Smooth muscle cell (in vitro differentiated cells): ENCODE results near the gene MKKS. TPM values are rescaled to one million over a fixed set of nuclear protein-coding genes. Genes with fewer than 3 reads are reported as not detected.

ENCODE experiments used
- DNase-seq: peaks from one replicate; lab custom pipeline; 2025; ENCODE audit not compliant: unreplicated experiment; lab: John Stamatoyannopoulos, UW
- H2AFZ ChIP-seq: fragments of 200-600 bp; sonication (generic); 2 replicates; pipeline ENCODE4 v1.6.0; 2016; ENCODE audit warnings: antibody characterized with exemption, low read depth, mild to moderate bottlenecking
- H3F3A ChIP-seq: fragments of 200-600 bp; sonication (generic); 2 replicates; pipeline ENCODE4 v1.6.0; 2017; ENCODE audit warnings: antibody characterized with exemption, low read depth
- H3K27ac ChIP-seq: fragments of 200-600 bp; sonication (generic); 2 replicates; pipeline ENCODE4 v1.5.1; 2016; ENCODE audit warnings: low read depth, mild to moderate bottlenecking
- H3K27me3 ChIP-seq: fragments of 200-600 bp; sonication (generic); 2 replicates; pipeline ENCODE4 v1.6.1; 2016; ENCODE audit warnings: low read depth, mild to moderate bottlenecking
- H3K36me3 ChIP-seq: fragments of 200-600 bp; sonication (generic); 2 replicates; pipeline ENCODE4 v1.5.1; 2016; ENCODE audit warnings: low read depth
- H3K4me1 ChIP-seq: fragments of 200-600 bp; sonication (generic); 2 replicates; pipeline ENCODE4 v1.5.1; 2016; ENCODE audit warnings: low read depth
- H3K4me2 ChIP-seq: fragments of 200-600 bp; sonication (generic); 2 replicates; pipeline ENCODE4 v1.6.0; 2016; ENCODE audit warnings: mild to moderate bottlenecking
- H3K4me3 ChIP-seq: fragments of 200-600 bp; sonication (generic); 2 replicates; pipeline ENCODE4 v1.5.1; 2016; ENCODE audit warnings: mild to moderate bottlenecking
- H3K79me2 ChIP-seq: fragments of 200-600 bp; sonication (generic); 2 replicates; pipeline ENCODE4 v1.6.0; 2016; ENCODE audit warnings: low read depth, mild to moderate bottlenecking
- H3K9ac ChIP-seq: fragments of 200-600 bp; sonication (generic); 2 replicates; pipeline ENCODE4 v1.6.0; 2016; ENCODE audit warnings: low read depth
- H3K9me3 ChIP-seq: fragments of 200-600 bp; sonication (generic); replicated peaks from 2 replicates; pipeline ENCODE4 v1.5.1; 2016; ENCODE audit warnings: low read depth
- H4K20me1 ChIP-seq: fragments of 200-600 bp; sonication (generic); 2 replicates; pipeline ENCODE4 v1.6.0; 2016; ENCODE audit warnings: low read depth
- CTCF ChIP-seq: fragments of 200-600 bp; sonication (generic); IDR thresholded peaks from 2 replicates; pipeline ENCODE4 v1.5.1; 2017; ENCODE audit warnings: borderline replicate concordance, mild to moderate bottlenecking, antibody characterized with exemption; ENCODE audit not compliant: insufficient read depth, poor library complexity, severe bottlenecking
- WGBS: methylation state at CpG from one replicate; pipeline ENCODE4 v1.1.7; 2016; ENCODE audit warnings: low lambda C conversion rate; 5-methylcytosine and 5-hydroxymethylcytosine counted together
- polyA plus RNA-seq: library from polyadenylated mRNA; unstranded; fragments of >200 nt; fragmentation: Nextera tagmentation; extraction: Ambion mirVana; gene quantifications from 2 replicates; pipeline ENCODE4 v1.2.1, GENCODE V29; 2016
- total RNA-seq: library from RNA; depleted of rRNA; stranded (reverse); fragments of >200 nt; gene quantifications from 2 replicates; pipeline ENCODE4 v1.2.3, GENCODE V29; 2014

Gene MKKS
- total and polyA plus RNA-seq, 2 experiments from 2014 or later, result 15.6 to 19.8 TPM

- no peaks in the 10 kb centered on the region for H3K9me3 ChIP-seq
- H3K4me3 ChIP-seq, result no peak overlapping the region
- DNase-seq, result no peak
- H3K27ac ChIP-seq, result peak overlapping the region; percentile 15
- H3K79me2 ChIP-seq, result no peaks in the 10 kb centered on the region
- no peaks in the 10 kb centered on the region for H3K36me3 ChIP-seq
- no peak for TF ChIP-seq CTCF
- no peaks in the 10 kb centered on the region for H3F3A ChIP-seq
- no peak overlapping the region for H3K9ac ChIP-seq
- no peaks in the 10 kb centered on the region for H3K27me3 ChIP-seq
- no peak overlapping the region for H3K4me2 ChIP-seq
- H2AFZ ChIP-seq, result peak overlapping the region; percentile 68
- H3K4me1 ChIP-seq, result peaks cover 10% of the 10 kb centered on the region
- H4K20me1 ChIP-seq, result no peaks in the 10 kb centered on the region
- WGBS, result 45% methylated on average over 4 of the region's 4 CpGs
Observed at GRCh38 chr20:10388597-10388996, 45.4 kb downstream of the MKKS start.

DNA sequence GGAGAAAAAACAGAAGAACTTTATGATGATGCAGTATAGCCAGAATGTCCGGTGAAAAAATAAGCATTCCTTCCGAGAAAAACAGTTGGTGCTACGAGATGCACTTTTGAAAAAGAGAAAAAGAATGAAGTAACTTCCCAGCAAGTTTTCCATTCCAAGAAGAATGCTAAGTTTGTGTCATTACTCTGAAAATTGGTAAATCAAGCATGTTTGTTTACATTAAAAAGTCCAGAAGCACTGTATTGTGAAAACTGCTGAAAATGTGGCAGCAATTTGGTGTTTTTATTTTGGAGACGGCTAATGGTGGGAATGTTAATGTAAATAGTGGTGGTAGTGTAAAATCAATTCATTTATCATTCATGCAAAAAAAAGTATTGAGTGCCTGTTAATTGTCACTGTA lies 46.3 kb downstream of the MKKS start:
- H3K27ac ChIP-seq, result no peak overlapping the region
- peak overlapping the region; percentile 68 for H2AFZ ChIP-seq
- no peaks in the 10 kb centered on the region for H3K79me2 ChIP-seq
- no peaks in the 10 kb centered on the region for H3K36me3 ChIP-seq
- H3K4me2 ChIP-seq, result no peak overlapping the region
- no peak overlapping the region for H3K4me3 ChIP-seq
- H3K27me3 ChIP-seq, result no peaks in the 10 kb centered on the region
- H3K9ac ChIP-seq, result no peak overlapping the region
- H3K9me3 ChIP-seq, result no peaks in the 10 kb centered on the region
- peaks cover 10% of the 10 kb centered on the region for H3K4me1 ChIP-seq
- no peaks in the 10 kb centered on the region for H4K20me1 ChIP-seq
- no peak for TF ChIP-seq CTCF
- DNase-seq, result no peak
- WGBS, result 74% methylated on average over 4 of the region's 4 CpGs
- H3F3A ChIP-seq, result no peaks in the 10 kb centered on the region

- no peaks in the 10 kb centered on the region for H3F3A ChIP-seq
- H3K27me3 ChIP-seq, result no peaks in the 10 kb centered on the region
- no peak overlapping the region for H3K4me3 ChIP-seq
- WGBS, result 62% methylated on average over 4 of the region's 4 CpGs
- H3K4me1 ChIP-seq, result peaks cover 10% of the 10 kb centered on the region
- no peak overlapping the region for H3K9ac ChIP-seq
- no peak overlapping the region for H2AFZ ChIP-seq
- H4K20me1 ChIP-seq, result no peaks in the 10 kb centered on the region
- no peak for TF ChIP-seq CTCF
- no peaks in the 10 kb centered on the region for H3K36me3 ChIP-seq
- no peaks in the 10 kb centered on the region for H3K79me2 ChIP-seq
- H3K27ac ChIP-seq, result no peak overlapping the region
- no peak overlapping the region for H3K4me2 ChIP-seq
- DNase-seq, result no peak
- H3K9me3 ChIP-seq, result no peaks in the 10 kb centered on the region
Observed at GRCh38 chr20:10385850-10386544, 48.0 kb downstream of the MKKS start.

DNA sequence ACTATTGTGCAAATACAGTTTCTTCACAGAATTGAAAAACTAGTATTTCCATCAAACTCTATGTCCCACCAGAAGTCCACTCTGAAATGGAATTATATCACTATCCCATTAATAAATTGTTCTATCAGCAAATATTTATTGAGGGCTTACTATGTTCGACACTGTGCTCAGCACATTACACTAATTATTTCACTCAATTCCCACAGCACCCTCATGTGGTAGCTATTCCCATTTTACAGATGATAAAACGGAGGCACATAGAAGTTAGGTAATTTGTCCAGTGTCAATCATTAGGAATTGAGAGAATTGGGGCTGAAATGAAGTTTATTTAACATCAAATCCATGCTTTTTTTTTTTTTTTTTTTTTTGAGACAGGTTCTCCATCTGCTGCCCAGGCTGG lies 52.5 kb downstream of the MKKS start:
- Histone ChIP-seq H3K27ac (no peak overlapping the region), H3K9me3 (no peaks in the 10 kb centered on the region), H3K4me1 (no peaks in the 10 kb centered on the region), H3K36me3 (no peaks in the 10 kb centered on the region), H3K79me2 (no peaks in the 10 kb centered on the region), H3F3A (no peaks in the 10 kb centered on the region), H3K4me2 (no peak overlapping the region), H2AFZ (no peak overlapping the region), H4K20me1 (no peaks in the 10 kb centered on the region), H3K4me3 (no peak overlapping the region), H3K9ac (no peak overlapping the region), H3K27me3 (no peaks in the 10 kb centered on the region)
- TF ChIP-seq CTCF, result no peak
- no peak for DNase-seq
- 83% methylated on average over 2 of the region's 2 CpGs for WGBS
